ENCODE results near the gene CPNE6. TPM values are rescaled to one million over a fixed set of nuclear protein-coding genes. Genes with fewer than 3 reads are reported as not detected.

The CPNE6 gene
- total and polyA plus RNA-seq, 12 donors: 0.07 to 1.4 (median 0.22) TPM; not detected in 7

DNA sequence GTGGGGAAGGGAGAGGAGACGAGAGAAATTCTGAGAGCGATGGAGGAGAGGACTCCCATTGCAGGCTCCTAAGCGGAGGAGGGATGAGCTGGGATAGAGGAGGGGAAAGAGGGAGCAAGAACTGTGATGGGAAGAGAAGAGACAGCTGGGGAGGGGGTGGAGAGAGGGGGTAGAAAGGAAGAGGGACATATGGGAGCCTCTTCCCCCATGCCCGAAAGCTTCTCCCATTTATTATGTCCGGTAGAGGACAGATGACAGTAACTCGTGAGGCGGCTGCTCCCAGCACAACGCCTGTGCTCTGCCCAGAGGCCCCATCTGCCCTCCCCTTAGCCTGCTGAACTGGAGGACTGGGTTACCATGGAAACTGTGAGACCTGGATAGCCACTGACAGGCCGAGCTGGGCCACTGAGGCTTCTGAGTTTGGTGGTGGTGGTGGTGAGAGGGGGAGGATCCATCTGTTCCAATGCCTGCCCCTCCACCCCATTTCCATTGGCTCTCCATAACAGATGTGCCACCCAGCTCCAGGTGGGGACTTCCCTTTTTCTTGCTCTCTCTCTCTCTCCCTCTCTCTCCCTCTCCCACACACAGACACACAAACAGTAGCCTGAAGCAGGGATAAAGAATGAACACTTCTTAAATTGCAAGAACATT is 8.3 kb downstream of the CPNE6 start:
- TF ChIP-seq CTCF (IDR thresholded peaks at IDR 0.05): no peak
- no peak for TF ChIP-seq POLR2A (IDR thresholded peaks at IDR 0.05)
- Histone ChIP-seq H3K36me3 (replicated peaks in 1 of 2) (no peaks in the 10 kb centered on the region), H3K9me3 (replicated peaks in 1 of 3) (no peaks in the 10 kb centered on the region), H3K4me1 (replicated peaks in 1 of 2) (no peaks in the 10 kb centered on the region), H3K4me3 (no peak overlapping the region), H3K27ac (peak overlapping the region in 1 of 5 donors; percentile 26), H3K27me3 (no peaks in the 10 kb centered on the region)
- WGBS, 4 donors: 86 to 95% (median 94%) methylated on average over 8 to 9 of the region's 9 CpGs
- peak in 1 of 7 donors; percentile 86 for DNase-seq
- intact Hi-C loops (cut with DNase I): loop anchor here in 1 of 2 donors (10.0 kb wide), 1 partner anchor 105 kb away; no protein-coding TSS in a partner anchor

DNA sequence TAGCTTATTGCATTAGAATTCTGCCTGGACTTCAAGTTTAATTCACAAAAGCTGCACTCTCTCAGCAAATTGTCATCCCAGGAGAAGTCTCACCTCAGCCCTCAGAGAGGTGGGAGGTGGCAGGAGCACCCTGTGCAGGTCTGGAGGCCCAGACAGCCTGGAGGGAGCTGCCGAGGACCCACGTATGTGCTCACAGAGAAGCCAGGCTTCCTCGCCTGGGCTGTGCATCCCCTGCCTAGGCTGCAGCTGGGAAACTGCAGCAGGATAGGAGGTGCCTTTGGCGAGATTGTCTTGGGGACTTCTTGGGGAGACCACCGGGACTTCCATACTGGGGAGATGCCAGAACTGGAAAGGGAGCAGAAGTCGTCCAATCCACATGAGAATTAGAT is 8.8 kb downstream of the CPNE6 start:
- Histone ChIP-seq H3K4me3 (no peak overlapping the region), H3K4me1 (replicated peaks in 1 of 2) (no peaks in the 10 kb centered on the region), H3K27ac (no peak overlapping the region), H3K36me3 (replicated peaks in 1 of 2) (no peaks in the 10 kb centered on the region), H3K27me3 (no peaks in the 10 kb centered on the region), H3K9me3 (replicated peaks in 1 of 3) (no peaks in the 10 kb centered on the region)
- DNase-seq: no peak
- 73 to 85% (median 84%) methylated on average over 5 to 6 of the region's 6 CpGs for WGBS, 4 donors
- intact Hi-C loops (cut with DNase I): loop anchor here in 1 of 2 donors (10.0 kb wide), 1 partner anchor 105 kb away; no protein-coding TSS in a partner anchor
- TF ChIP-seq CTCF (IDR thresholded peaks at IDR 0.05): no peak
- TF ChIP-seq POLR2A (IDR thresholded peaks at IDR 0.05): no peak

GRCh38 chr14:24080888-24081738 is 9.8 kb downstream of the CPNE6 start:
- intact Hi-C loops (cut with DNase I): loop anchor here in 1 of 2 donors (10.0 kb wide), 1 partner anchor 106 kb away; no protein-coding TSS in a partner anchor
- WGBS, 4 donors: 0 to 1% (median 0%) methylated on average over 1 to 74 of the region's 74 CpGs
- peak in 6 of 7 donors; percentile 44 to 77 (median 49) for DNase-seq
- Histone ChIP-seq H3K27me3 (no peaks in the 10 kb centered on the region), H3K36me3 (replicated peaks in 1 of 2) (no peaks in the 10 kb centered on the region), H3K4me1 (replicated peaks in 1 of 2) (no peaks in the 10 kb centered on the region), H3K4me3 (peak overlapping the region; percentile 43 to 76 (median 46)), H3K9me3 (replicated peaks in 1 of 3) (no peaks in the 10 kb centered on the region), H3K27ac (peak overlapping the region in 2 of 5 donors; percentile 50 to 56)
- TF ChIP-seq CTCF (IDR thresholded peaks at IDR 0.05) (no peak), POLR2A (IDR thresholded peaks at IDR 0.05) (peak in 1 of 2 donors; percentile 28)

DNA sequence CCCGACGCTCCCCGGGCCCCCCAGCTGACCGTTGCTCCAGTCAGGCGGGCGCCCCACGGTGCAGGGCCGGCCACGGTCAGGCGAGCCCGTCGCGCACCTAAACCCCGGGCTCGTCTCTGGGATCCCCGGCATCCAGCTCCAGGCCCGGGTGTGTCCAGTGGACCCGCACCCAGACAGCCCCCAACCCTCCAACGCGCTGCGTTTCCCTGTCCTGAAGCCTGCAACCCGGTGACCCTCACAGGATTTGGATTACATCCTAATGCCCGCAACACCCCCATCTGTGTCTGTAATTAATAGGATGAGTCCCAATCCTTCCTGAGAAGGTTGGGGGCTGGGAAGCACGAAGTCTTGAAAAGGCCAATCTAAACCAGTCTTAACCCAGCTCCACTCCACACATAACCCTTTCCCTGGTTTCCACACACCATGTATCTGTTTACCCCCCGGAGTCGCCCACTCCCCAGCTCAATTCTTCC is 10.4 kb downstream of the CPNE6 start:
- DNase-seq: no peak
- intact Hi-C loops (cut with DNase I): loop anchor here in 1 of 2 donors (10.0 kb wide), 1 partner anchor 107 kb away; no protein-coding TSS in a partner anchor
- no peaks in the 10 kb centered on the region for H3K4me1 ChIP-seq (replicated peaks in 1 of 2)
- no peaks in the 10 kb centered on the region for H3K9me3 ChIP-seq (replicated peaks in 1 of 3)
- peak overlapping the region in 2 of 5 donors; percentile 50 to 56 for H3K27ac ChIP-seq
- H3K27me3 ChIP-seq: no peaks in the 10 kb centered on the region
- TF ChIP-seq CTCF (IDR thresholded peaks at IDR 0.05) (no peak), POLR2A (IDR thresholded peaks at IDR 0.05) (no peak)
- H3K4me3 ChIP-seq: peak overlapping the region in 2 of 4 donors; percentile 43 to 76
- no peaks in the 10 kb centered on the region for H3K36me3 ChIP-seq (replicated peaks in 1 of 2)
- 39 to 66% (median 43%) methylated on average over 12 to 26 of the region's 26 CpGs for WGBS, 4 donors
